ENCODE measurements around the gene FOSL2. TPM values are rescaled to one million over a fixed set of nuclear protein-coding genes. Genes with fewer than 3 reads are reported as not detected.

Gene FOSL2
- total RNA-seq, 1 experiment from 2014 or later: 44.8 TPM

GRCh38 chr2:28447943-28448792 is 55.5 kb downstream of the FOSL2 start:
- no peaks in the 10 kb centered on the region for H4K20me1 ChIP-seq (ENCODE audit: insufficient read depth)
- POLR2A ChIA-PET: no interaction called here
- ATAC-seq (no peak), DNase-seq (ENCODE audit: low read depth, low spot score) (no peak)
- no peak overlapping the region for H3K9ac ChIP-seq (ENCODE audit: low read length)
- H2AFZ ChIP-seq (ENCODE audit: low read depth, low read length, poor library complexity, severe bottlenecking): no peak overlapping the region
- no TSS peak for BruUV-seq (replicated peaks)
- no peaks in the 10 kb centered on the region for H3K79me2 ChIP-seq (ENCODE audit: insufficient read depth, low read length)
- intact Hi-C loops (cut with micrococcal nuclease): no loop called here
- H3K27ac ChIP-seq (ENCODE audit: low read depth, low read length): no peak overlapping the region
- CTCF ChIA-PET: interaction anchor here (0.8 kb wide), 1 partner anchor 693 kb away, joined by 4 read pairs; no protein-coding TSS in a partner anchor
- RAD21 ChIA-PET (ENCODE audit: low non-redundant PET in 1 of 2, low total read pairs in 2 of 2, uncharacterized antibody in 2 of 2, unreplicated experiment in 2 of 2): no interaction called here
- H3K36me3 ChIP-seq (ENCODE audit: control insufficient read depth in 1 of 2, insufficient read depth in 2 of 2, low read length in 2 of 2): no peaks in the 10 kb centered on the region
- H3K9me3 ChIP-seq (ENCODE audit: control insufficient read depth in 1 of 2, insufficient read depth in 1 of 2, low read depth in 1 of 2, low read length in 2 of 2): no peaks in the 10 kb centered on the region
- H3K4me1 ChIP-seq (ENCODE audit: control insufficient read depth in 1 of 2, insufficient read depth in 2 of 2, low read length in 2 of 2): peaks cover 12 to 55% of the 10 kb centered on the region in 2 experiments
- H3K9me2 ChIP-seq (ENCODE audit: insufficient read depth): no peaks in the 10 kb centered on the region
- no peak overlapping the region for H3K4me3 ChIP-seq (replicated peaks in 1 of 2; ENCODE audit: low read depth in 1 of 2, low read length in 2 of 2)
- no peak overlapping the region for H3K4me2 ChIP-seq (ENCODE audit: low read length)
- no peak for TF ChIP-seq EGR1 (IDR thresholded peaks at IDR 0.05; ENCODE audit: low read depth)
- no peak for TF ChIP-seq CEBPB (IDR thresholded peaks at IDR 0.05; ENCODE audit: low read depth)
- no peak for TF ChIP-seq MAX (IDR thresholded peaks at IDR 0.05)
- no peak for TF ChIP-seq ZBTB33 (IDR thresholded peaks at IDR 0.05; ENCODE audit: extremely low read depth, insufficient replicate concordance, low read length)
- no peak for TF ChIP-seq EZH2phosphoT487 (IDR thresholded peaks at IDR 0.05; ENCODE audit: borderline replicate concordance)
- TF ChIP-seq RAD21 (IDR thresholded peaks at IDR 0.05; ENCODE audit: low read depth): no peak
- TF ChIP-seq FOSL1 (IDR thresholded peaks at IDR 0.05; ENCODE audit: low read depth): no peak
- no peak for TF ChIP-seq JUND (IDR thresholded peaks at IDR 0.05)
- no peak for TF ChIP-seq ZNF274 (IDR thresholded peaks at IDR 0.05; ENCODE audit: low read depth, low read length)
- TF ChIP-seq SIN3A (IDR thresholded peaks at IDR 0.05; ENCODE audit: low read depth): no peak
- no peak for TF ChIP-seq CBX3 (IDR thresholded peaks at IDR 0.05; ENCODE audit: low read depth)
- no peak for TF ChIP-seq TCF7L2 (IDR thresholded peaks at IDR 0.05; ENCODE audit: borderline replicate concordance, extremely low read depth, insufficient read depth, insufficient read length)
- TF ChIP-seq ELF1 (IDR thresholded peaks at IDR 0.05; ENCODE audit: borderline replicate concordance, low read depth): no peak
- H3K27me3 ChIP-seq (ENCODE audit: insufficient read depth, low read length): no peaks in the 10 kb centered on the region

All from HCT116 (cell line).